GM13976 (cell line): ENCODE measurements around the gene CFP.
A peak's percentile ranks its signal among the peaks of the same experiment; 100 is the strongest.

ENCODE experiments used
- DNase-seq: peaks from one replicate; pipeline ENCODE4 v3.0.0; 2012; ENCODE audit warnings: low spot score
- in situ Hi-C: fragments of 300-500 bp; cut with MboI; formaldehyde crosslinking; loops from one replicate; pipeline ENCODE4 v1.12.0; 2022; ENCODE audit warnings: low sequenced_read_pairs, mixed read lengths, inconsistent platforms; ENCODE audit not compliant: unreplicated experiment
- TF ChIP-seq, protein P1 (sequence below): IDR thresholded peaks from 2 replicates; pipeline ENCODE4 v1.5.1; 2012; ENCODE audit warnings: borderline replicate concordance, mild to moderate bottlenecking; ENCODE audit not compliant: insufficient read depth; ENCODE audit errors: extremely low read depth, missing control alignments, control extremely low read depth

CFP gene

GRCh38 chrX:47583240-47583861 lies 46.4 kb downstream of the CFP start:
- TF ChIP-seq, protein P1, sequence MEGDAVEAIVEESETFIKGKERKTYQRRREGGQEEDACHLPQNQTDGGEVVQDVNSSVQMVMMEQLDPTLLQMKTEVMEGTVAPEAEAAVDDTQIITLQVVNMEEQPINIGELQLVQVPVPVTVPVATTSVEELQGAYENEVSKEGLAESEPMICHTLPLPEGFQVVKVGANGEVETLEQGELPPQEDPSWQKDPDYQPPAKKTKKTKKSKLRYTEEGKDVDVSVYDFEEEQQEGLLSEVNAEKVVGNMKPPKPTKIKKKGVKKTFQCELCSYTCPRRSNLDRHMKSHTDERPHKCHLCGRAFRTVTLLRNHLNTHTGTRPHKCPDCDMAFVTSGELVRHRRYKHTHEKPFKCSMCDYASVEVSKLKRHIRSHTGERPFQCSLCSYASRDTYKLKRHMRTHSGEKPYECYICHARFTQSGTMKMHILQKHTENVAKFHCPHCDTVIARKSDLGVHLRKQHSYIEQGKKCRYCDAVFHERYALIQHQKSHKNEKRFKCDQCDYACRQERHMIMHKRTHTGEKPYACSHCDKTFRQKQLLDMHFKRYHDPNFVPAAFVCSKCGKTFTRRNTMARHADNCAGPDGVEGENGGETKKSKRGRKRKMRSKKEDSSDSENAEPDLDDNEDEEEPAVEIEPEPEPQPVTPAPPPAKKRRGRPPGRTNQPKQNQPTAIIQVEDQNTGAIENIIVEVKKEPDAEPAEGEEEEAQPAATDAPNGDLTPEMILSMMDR, result no peak
- in situ Hi-C loops, result no loop called here
- no peak for DNase-seq

- in situ Hi-C loops, result no loop called here
- TF ChIP-seq, protein P1, result no peak
- peak; percentile 88 for DNase-seq
Measured at GRCh38 chrX:47581731-47582647, 47.7 kb downstream of the CFP start, which contains the start of gene TIMP1. Gene TIMP1 (plus strand): TSS chrX:47582436. CDS start chrX:47583416, 980 bp downstream.

- in situ Hi-C loops, result no loop called here
- TF ChIP-seq, protein P1, result no peak
- DNase-seq, result peak; percentile 68
Measured at GRCh38 chrX:47579537-47579936, 50.2 kb downstream of the CFP start.

DNA sequence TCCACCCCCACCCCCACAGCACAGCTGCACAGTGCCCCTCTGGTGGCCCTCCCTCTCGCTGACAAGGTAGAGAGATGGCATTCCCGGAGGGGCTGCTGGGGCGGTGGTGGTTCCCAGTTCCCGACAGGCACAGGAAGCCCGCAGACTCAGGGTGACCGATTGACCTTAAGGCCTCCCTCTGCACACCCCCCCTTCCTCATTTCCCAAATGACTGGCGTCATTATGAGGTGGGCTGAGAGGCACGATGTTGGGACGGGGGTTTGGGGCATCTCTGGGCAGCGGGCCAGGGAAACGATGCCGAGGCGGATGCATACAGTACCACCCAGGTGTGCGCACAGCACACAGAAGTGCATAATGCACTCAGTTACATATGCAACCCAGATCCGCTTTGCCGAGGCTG lies 51.0 kb downstream of the CFP start:
- TF ChIP-seq, protein P1, result no peak
- DNase-seq, result no peak
- in situ Hi-C loops, result no loop called here

- DNase-seq, result no peak
- TF ChIP-seq, protein P1, result no peak
- in situ Hi-C loops, result no loop called here
Measured at GRCh38 chrX:47577901-47578300, 51.8 kb downstream of the CFP start.

- in situ Hi-C loops, result no loop called here
- TF ChIP-seq, protein P1, result no peak
- no peak for DNase-seq
Measured at GRCh38 chrX:47577424-47577823, 52.3 kb downstream of the CFP start.
